Measurements from ENCODE around the gene PPP1R7. TPM values are rescaled to one million over a fixed set of nuclear protein-coding genes. Genes with fewer than 3 reads are reported as not detected.

PPP1R7 gene
- total RNA-seq, 1 experiment from 2014 or later = 45.4 TPM

- Histone ChIP-seq H3K4me2 (ENCODE audit: low read length) (0 out of 2 replicates have a peak overlapping the region, but pooled peaks have one; percentile 99), H3K36me3 (ENCODE audit: control insufficient read depth in 1 of 2, insufficient read depth in 2 of 2, low read length in 2 of 2) (peaks cover 0 to 2% of the 10 kb centered on the region in 2 experiments; a peak in 1 of 4 replicates), H3K4me3 (replicated peaks in 1 of 2; ENCODE audit: low read depth in 1 of 2, low read length in 2 of 2) (no peak overlapping the region), H3K9ac (ENCODE audit: low read length) (no peak overlapping the region), H3K27ac (ENCODE audit: low read depth, low read length) (no peak overlapping the region), H3K9me2 (ENCODE audit: insufficient read depth) (no peaks in the 10 kb centered on the region), H3K27me3 (ENCODE audit: insufficient read depth, low read length) (no peaks in the 10 kb centered on the region), H4K20me1 (ENCODE audit: insufficient read depth) (no peaks in the 10 kb centered on the region), H3K79me2 (ENCODE audit: insufficient read depth, low read length) (peaks cover 23% of the 10 kb centered on the region), H3K4me1 (ENCODE audit: control insufficient read depth in 1 of 2, insufficient read depth in 2 of 2, low read length in 2 of 2) (peaks cover 11 to 22% of the 10 kb centered on the region in 2 experiments; a peak in 3 of 4 replicates), H2AFZ (ENCODE audit: low read depth, low read length, poor library complexity, severe bottlenecking) (no peak overlapping the region), H3K9me3 (ENCODE audit: control insufficient read depth in 1 of 2, insufficient read depth in 1 of 2, low read depth in 1 of 2, low read length in 2 of 2) (no peaks in the 10 kb centered on the region)
- BruUV-seq (replicated peaks) = no TSS peak
- no peak for TF ChIP-seq REST (IDR thresholded peaks at IDR 0.05; ENCODE audit: low read depth)
- TF ChIP-seq CTCF (IDR thresholded peaks at IDR 0.05 in 2 of 3, conservative IDR thresholded peaks at IDR 0.05 in 1 of 3; ENCODE audit: borderline replicate concordance in 1 of 3, insufficient read depth in 1 of 3, low read depth in 2 of 3, low read length in 2 of 3) = no peak
- ChIA-PET RAD21 (ENCODE audit: low non-redundant PET in 1 of 2, low total read pairs in 2 of 2, uncharacterized antibody in 2 of 2, unreplicated experiment in 2 of 2) (no interaction called here), CTCF (no interaction called here), POLR2A (no interaction called here)
- intact Hi-C loops (cut with micrococcal nuclease) = no loop called here
- no peak for ATAC-seq
- DNase-seq (ENCODE audit: low read depth, low spot score) = no peak
These were observed 1.8 kb downstream of the PPP1R7 start for GRCh38 chr2:241151934-241152660.

All from HCT116 (cell line).